Endothelial cell of umbilical vein (primary cell): Measurements from ENCODE around the gene MTTP. TPM values are rescaled to one million over a fixed set of nuclear protein-coding genes. Genes with fewer than 3 reads are reported as not detected.

Source experiments
- BruUV-seq: library from RNA; stranded (reverse); fragments of 400-500 nt; replicated peaks from 2 replicates; lab custom pipeline; 2021; lab: Mats Ljungman, UMichigan
- CTCF ChIA-PET: fragments of 300-600, 350-600 bp; sonication (Branson Sonifier 250); formaldehyde crosslinking; loops from one replicate; lab custom pipeline; 2021; ENCODE audit warnings: antibody characterized with exemption, inconsistent platforms; lab: Charles Lee
- POLR2A ChIA-PET: fragments of 300-600, 350-600 bp; sonication (Branson Sonifier 250); formaldehyde crosslinking; loops from one replicate; lab custom pipeline; 2021; ENCODE audit warnings: antibody characterized with exemption, inconsistent platforms; lab: Charles Lee
- DNase-seq: peaks from one replicate; pipeline ENCODE4 v3.0.0-alpha.2; 2011; ENCODE audit warnings: low read depth, low spot score
- FAIRE-seq: peaks from 2 replicates; lab custom pipeline; 2011; peaks lifted over from hg19 to GRCh38; lab: Jason Lieb, UNC
- H2AFZ ChIP-seq: 2 replicates; pipeline ENCODE4 v1.6.0; 2012; ENCODE audit warnings: low read depth, low read length, control low read depth, inconsistent platforms
- H3K27ac ChIP-seq: 2 replicates; pipeline ENCODE4 v1.5.1; 2011; ENCODE audit warnings: low read depth, mild to moderate bottlenecking, control low read depth, low read length, moderate library complexity; ENCODE audit not compliant: insufficient read depth
- H3K27me3 ChIP-seq, 2 experiments: 2 replicates each; pipeline versions ENCODE4 v1.6.0 to v1.6.1; 2011; ENCODE audit warnings: low read length in 2 of 2, mixed read lengths in 1 of 2; ENCODE audit not compliant: control insufficient read depth in 2 of 2, insufficient read depth in 2 of 2
- H3K36me3 ChIP-seq, 2 experiments: 2 replicates in 1 of 2; 3 replicates in 1 of 2; pipeline ENCODE4 v1.5.1; 2011; ENCODE audit warnings: low read length in 2 of 2, mild to moderate bottlenecking in 1 of 2, moderate library complexity in 1 of 2; ENCODE audit not compliant: control insufficient read depth in 2 of 2, insufficient read depth in 2 of 2; ENCODE audit errors: extremely low read depth in 1 of 2
- H3K4me1 ChIP-seq: 3 replicates; pipeline ENCODE4 v1.5.1; 2011; ENCODE audit warnings: mild to moderate bottlenecking, low read length; ENCODE audit not compliant: control insufficient read depth, insufficient read depth; ENCODE audit errors: extremely low read depth
- H3K4me2 ChIP-seq: 2 replicates; pipeline ENCODE4 v1.6.1; 2011; ENCODE audit warnings: low read length, control low read depth, mixed read lengths; ENCODE audit not compliant: insufficient read depth
- H3K4me3 ChIP-seq, 3 experiments: fragments of 200-600 bp in 1 of 3; sonication (generic), shearing (Covaris generic) in 1 of 3; replicated peaks in 1 of 3; 2 replicates each; pipeline ENCODE4 v1.5.1; 2011 to 2016; ENCODE audit warnings: control low read depth in 3 of 3, low read length in 3 of 3, mild to moderate bottlenecking in 2 of 3, inconsistent platforms in 1 of 3, low read depth in 1 of 3, moderate library complexity in 1 of 3; ENCODE audit not compliant: insufficient read depth in 1 of 3
- H3K79me2 ChIP-seq: 2 replicates; pipeline ENCODE4 v1.6.0; 2012; ENCODE audit warnings: low read length, inconsistent platforms; ENCODE audit not compliant: control insufficient read depth, insufficient read depth
- H3K9ac ChIP-seq: replicated peaks from 2 replicates; pipeline ENCODE3; 2011; ENCODE audit warnings: low read length, control low read depth; ENCODE audit not compliant: insufficient read depth; ENCODE audit errors: extremely low read depth
- H3K9me1 ChIP-seq: replicated peaks from 3 replicates; pipeline ENCODE4 v1.6.0; 2011; ENCODE audit warnings: mild to moderate bottlenecking, low read length; ENCODE audit not compliant: control insufficient read depth, insufficient read depth; ENCODE audit errors: extremely low read depth
- H3K9me3 ChIP-seq: replicated peaks from 2 replicates; pipeline ENCODE4 v1.5.1; 2012; ENCODE audit warnings: low read length, inconsistent platforms; ENCODE audit not compliant: control insufficient read depth, insufficient read depth
- H4K20me1 ChIP-seq: replicated peaks from 2 replicates; pipeline ENCODE3; 2011; ENCODE audit warnings: mild to moderate bottlenecking, low read length; ENCODE audit not compliant: control insufficient read depth, insufficient read depth; ENCODE audit errors: extremely low read depth
- CTCF ChIP-seq, 2 donors: IDR thresholded peaks; 1 replicate in 1 of 2; 2 replicates in 1 of 2; pipeline ENCODE4 v1.5.1; 2011; ENCODE audit warnings: low read length in 2 of 2, mild to moderate bottlenecking in 2 of 2, moderate library complexity in 2 of 2, control low read depth in 1 of 2, inconsistent platforms in 1 of 2, low read depth in 1 of 2; ENCODE audit not compliant: insufficient read depth in 1 of 2; ENCODE audit errors: extremely low read depth in 1 of 2
- FOS ChIP-seq: IDR thresholded peaks from 2 replicates; pipeline ENCODE4 v1.6.1; 2011; ENCODE audit warnings: mild to moderate bottlenecking, low read length, moderate library complexity, borderline replicate concordance; ENCODE audit not compliant: insufficient read depth
- MYC ChIP-seq: IDR thresholded peaks from one replicate; pipeline ENCODE4 v1.6.1; 2011; ENCODE audit warnings: mild to moderate bottlenecking, low read depth, low read length
- POLR2A ChIP-seq: IDR thresholded peaks from 2 replicates; pipeline ENCODE4 v1.6.1; 2012; ENCODE audit warnings: low read depth, mild to moderate bottlenecking, control low read depth, low read length
- dilution Hi-C: fragments of 300-500 bp; cut with MboI; formaldehyde crosslinking; loops from one replicate; pipeline ENCODE4 v1.15.0; 2019; ENCODE audit warnings: low sequenced_read_pairs; ENCODE audit not compliant: extremely low pct_ligation_motif_present
- intact Hi-C: fragments of 100-400 bp; cut with micrococcal nuclease; formaldehyde crosslinking; loops from one replicate; pipeline ENCODE4 v1.10.0; 2022
- polyA plus RNA-seq, 4 experiments: library from polyadenylated mRNA; depleted of rRNA in 3 of 4; stranded (reverse) in 3 of 4; unstranded in 1 of 4; fragments of >200 nt; gene quantifications; 2 replicates each; pipeline versions ENCODE4 v1.2.1 to v1.2.3, GENCODE V29; 2011 to 2012; ENCODE audit warnings: missing spikeins in 1 of 4
- total RNA-seq: library from RNA; stranded (reverse); gene quantifications from 2 replicates; pipeline ENCODE4 v1.2.3, GENCODE V29; 2021
- TF ChIP-seq, protein P1 (sequence below): IDR thresholded peaks from 2 replicates; pipeline ENCODE4 v1.6.1; 2011; ENCODE audit not compliant: insufficient read depth, insufficient read length

The MTTP gene
- total and polyA plus RNA-seq, 2 donors (not counting 3 experiments of a cell fraction or from before 2014, with no cell fraction given), result not detected

DNA sequence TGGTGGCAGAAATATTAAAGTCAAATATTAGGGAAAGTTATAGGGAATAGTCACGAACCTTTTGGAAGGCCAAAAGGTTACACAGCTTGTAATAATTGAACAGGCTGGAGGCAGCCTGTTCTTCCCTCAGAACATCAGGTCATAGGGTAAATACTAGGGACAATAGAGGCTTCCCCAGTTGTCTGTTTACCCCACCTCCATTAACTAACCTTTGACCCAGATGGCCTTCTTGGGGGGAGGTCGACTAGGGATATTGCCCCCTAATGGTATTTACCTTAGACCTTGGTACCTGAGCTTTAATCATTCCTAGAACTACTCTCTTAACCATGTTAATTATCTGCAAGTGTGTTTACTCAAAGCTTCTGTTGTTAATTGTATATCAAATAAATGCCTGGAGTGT, 37.8 kb upstream of the MTTP start:
- H3K36me3 ChIP-seq, result no peaks in the 10 kb centered on the region
- CTCF ChIA-PET, result no interaction called here

More for the DNA sequence above, 37.8 kb upstream of the MTTP start:
- TF ChIP-seq POLR2A, result no peak
- no peak for TF ChIP-seq FOS
- no peak for TF ChIP-seq CTCF (IDR thresholded peaks at IDR 0.05; ENCODE audit: extremely low read depth in 1 of 2, insufficient read depth in 1 of 2, low read depth in 1 of 2, low read length in 2 of 2)
- no peak for TF ChIP-seq MYC
- TF ChIP-seq, protein P1, sequence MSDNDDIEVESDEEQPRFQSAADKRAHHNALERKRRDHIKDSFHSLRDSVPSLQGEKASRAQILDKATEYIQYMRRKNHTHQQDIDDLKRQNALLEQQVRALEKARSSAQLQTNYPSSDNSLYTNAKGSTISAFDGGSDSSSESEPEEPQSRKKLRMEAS, result no peak
- POLR2A ChIA-PET, result no interaction called here
- intact Hi-C loops (no loop called here), dilution Hi-C loops (no loop called here)
- FAIRE-seq (no peak), DNase-seq (no peak)
- Histone ChIP-seq H3K9ac (no peak overlapping the region), H3K4me2 (no peak overlapping the region), H3K27me3 (peaks cover 0 to 3% of the 10 kb centered on the region in 2 experiments), H3K79me2 (no peaks in the 10 kb centered on the region), H4K20me1 (no peaks in the 10 kb centered on the region), H2AFZ (no peak overlapping the region), H3K9me1 (no peaks in the 10 kb centered on the region), H3K4me1 (no peaks in the 10 kb centered on the region), H3K9me3 (no peaks in the 10 kb centered on the region), H3K27ac (no peak overlapping the region), H3K4me3 (no peak overlapping the region)
- BruUV-seq, result no TSS peak
